T-helper 1 cell treated with Interleukin-12 subunit alpha and Interleukin-12 subunit beta and Interleukin-4 antibody, amounts not matched to agents 30 ng/mL and 1 ng/mL, for 36 hours (primary cell): ENCODE data around the gene MRPL24. TPM values are rescaled to one million over a fixed set of nuclear protein-coding genes. Genes with fewer than 3 reads are reported as not detected.

Experiments
- intact Hi-C: fragments of 100-400 bp; cut with micrococcal nuclease; formaldehyde crosslinking; loops from one replicate; pipeline ENCODE4 v1.15.1; 2024
- total RNA-seq: library from RNA; stranded (reverse); gene quantifications from 2 replicates; pipeline ENCODE4 v1.2.3, GENCODE V29; 2022

MRPL24 gene
- total RNA-seq, 1 donor from 2014 or later: 67.4 TPM

DNA sequence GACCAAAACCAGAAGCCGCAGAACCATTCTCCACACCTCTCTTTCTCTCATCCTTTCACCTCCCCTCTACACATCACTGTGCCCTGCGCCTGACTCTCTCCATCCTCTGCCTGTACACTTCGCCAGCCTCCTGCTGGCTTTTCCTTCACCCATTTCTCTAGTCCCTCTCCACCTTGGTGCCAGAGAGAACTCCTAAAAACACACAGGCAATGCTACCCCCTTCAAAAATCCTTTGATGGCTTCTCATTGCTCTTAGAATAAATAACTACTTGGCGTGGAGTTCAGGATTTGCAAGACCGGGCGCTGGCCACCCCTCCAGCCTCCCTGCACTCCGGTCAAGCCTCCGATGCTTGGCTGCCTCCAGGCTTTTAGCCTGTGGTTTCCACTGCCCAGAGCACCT is 44.1 kb downstream of the MRPL24 start:
- intact Hi-C loops: no loop called here

DNA sequence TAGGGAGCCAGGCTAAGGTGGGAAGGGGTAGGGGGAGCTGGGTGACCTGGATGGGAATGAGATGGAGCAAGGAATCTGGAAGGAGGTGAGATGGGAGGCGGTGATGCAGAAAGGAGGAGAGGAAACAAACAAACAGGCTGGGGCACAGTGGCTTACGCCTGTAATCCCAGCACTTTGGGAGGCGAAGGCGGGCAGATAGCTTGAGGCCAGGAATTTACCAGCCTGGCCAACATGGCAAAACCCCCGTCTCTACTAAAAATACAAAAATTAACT is 46.3 kb downstream of the MRPL24 start:
- intact Hi-C loops: no loop called here

DNA sequence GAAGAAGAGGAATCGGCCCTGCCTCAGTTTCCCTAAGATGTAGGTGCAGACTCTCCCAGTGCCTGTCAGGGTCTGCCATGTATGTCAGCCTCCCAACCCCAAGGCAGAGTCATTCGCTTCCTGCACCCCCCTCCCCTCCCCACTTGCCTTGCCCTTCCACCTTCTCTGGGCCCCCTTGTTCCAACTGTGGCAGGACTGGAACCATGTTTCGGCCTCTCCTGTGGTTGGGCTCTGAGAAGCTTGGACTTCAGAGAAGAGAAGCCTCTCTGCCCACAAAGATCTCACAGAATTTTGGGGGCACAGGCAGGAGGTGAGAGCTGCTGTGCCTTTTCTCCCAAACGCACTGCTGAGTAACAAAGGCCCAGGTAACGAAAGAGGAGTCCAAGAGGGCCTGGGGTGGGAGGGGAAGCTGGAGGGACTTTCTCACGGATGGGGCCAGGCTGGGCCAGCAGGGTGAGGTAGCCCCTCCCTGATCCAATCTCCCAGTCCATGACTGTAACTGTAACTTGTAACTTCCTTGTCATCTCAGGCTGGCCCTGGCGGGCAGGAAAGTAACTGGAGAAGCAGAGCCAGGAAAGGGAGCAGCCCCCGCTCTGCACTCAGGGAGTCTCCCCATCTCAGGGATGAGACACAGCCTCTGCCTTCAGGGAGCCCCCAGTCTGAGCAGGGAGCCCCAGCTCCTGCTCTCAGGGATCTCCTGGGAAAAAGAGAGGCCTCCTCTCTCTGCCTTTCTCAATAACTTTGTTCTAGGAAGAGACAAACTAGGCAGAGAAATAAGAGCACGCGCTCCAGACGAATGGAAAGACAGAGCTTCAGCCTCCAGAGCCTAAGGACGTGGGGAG is 46.8 kb downstream of the MRPL24 start:
- intact Hi-C loops: no loop called here

DNA sequence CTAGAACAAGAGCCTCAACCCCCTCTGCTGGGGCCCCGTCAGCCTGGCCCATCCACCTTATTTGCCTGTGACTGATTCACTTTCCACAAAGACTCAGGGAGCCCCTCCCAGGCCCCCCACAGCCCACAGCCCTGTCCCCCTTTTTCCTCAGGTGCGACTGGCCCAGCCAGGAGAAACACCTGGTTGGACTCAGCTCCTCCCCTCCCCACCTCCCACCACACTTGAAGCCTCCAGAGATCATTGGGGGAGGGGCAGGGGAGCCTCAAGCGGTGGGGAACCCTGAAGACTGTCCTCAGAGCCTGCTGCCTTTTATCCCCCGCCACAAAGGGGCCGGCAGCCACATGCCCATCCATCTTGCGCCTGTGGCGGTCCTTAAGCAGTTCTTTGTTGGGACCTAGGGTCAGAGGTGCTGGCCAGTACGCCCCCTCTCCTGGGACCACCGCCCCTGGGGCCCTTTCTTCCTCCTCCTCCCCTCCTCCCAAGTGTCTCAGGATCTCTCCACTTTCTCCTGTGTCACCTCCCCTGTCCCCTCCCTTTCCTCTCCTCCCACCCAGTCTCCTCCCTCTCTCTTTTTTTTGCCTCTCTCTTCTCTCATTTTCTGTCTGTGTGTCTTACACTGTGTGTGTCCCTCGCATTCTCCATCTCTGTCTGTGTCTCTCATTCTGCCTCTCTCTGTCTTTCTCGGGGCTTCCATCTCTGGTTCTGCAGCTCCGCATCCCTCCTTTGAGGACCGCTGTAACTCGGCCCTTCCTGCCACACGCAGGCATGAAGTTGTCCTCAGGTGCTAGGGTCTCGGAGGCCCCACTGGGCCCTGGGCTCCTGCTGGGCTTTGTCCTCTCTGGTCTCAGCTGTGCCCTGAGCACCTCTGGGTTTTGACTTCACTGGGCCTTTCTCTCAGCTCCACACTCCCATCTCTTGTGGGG is 47.7 kb downstream of the MRPL24 start:
- intact Hi-C loops: no loop called here

DNA sequence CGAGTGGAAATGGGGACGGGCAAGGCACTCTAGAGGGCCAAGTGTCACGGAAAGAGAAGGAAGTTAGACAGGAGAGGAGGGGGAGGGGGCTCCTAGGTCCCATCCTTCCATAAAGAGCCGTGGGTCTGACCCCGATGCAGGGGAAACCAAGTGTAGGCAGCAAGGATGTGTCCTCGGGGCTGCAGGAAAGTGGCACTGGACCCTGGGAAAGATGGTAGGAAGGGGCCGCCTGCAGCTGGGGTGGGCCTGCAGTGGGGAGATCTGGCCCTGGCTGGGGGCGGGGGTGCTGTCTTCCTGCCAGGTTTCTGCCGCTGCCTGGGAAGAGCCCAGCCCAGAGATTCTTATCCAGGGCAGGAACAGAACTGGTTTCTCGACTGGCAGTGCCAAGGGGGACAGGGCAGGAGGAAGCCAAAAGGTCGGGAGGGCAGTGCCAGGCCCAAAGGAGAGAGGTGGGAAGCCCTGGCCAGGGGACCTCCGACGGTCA is 48.4 kb downstream of the MRPL24 start:
- intact Hi-C loops: no loop called here

DNA sequence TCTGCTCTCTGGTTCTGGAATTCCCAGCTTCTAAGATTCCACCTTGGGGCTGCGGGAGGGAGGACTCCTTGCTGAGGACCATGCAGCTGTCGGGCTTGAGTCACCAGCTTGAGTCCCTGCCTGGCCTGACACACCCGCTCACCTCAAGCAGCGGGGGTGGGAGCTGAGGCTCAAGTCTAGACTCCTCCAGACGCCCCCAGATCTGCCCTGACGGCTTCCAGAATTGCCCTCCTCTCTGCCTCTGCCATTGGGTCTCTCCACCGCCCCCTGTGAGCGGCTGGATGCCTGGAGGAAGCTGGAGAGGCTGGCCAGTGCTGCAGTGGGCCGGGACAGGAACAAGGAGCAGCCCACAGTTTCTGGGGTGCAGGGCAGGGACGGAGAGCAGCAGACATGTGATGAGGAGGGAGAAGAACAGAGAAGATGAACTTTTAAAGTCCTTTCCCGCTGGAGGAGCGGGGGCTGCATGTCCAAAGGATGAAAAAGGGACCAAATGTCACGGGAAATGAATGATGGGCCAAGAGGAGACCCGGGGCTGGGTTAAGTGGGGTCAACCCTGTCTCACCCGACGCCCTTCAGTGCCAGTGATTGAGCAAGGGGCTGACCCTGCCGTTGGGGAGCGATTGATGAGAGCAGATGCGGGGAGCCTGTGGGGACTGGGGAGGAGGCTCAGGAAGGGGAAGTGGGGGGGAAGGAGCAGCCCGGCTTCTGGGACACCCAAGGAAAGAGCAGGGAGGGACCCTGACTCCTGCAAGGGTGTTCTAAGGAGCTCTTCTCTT is 49.0 kb downstream of the MRPL24 start:
- intact Hi-C loops: no loop called here

DNA sequence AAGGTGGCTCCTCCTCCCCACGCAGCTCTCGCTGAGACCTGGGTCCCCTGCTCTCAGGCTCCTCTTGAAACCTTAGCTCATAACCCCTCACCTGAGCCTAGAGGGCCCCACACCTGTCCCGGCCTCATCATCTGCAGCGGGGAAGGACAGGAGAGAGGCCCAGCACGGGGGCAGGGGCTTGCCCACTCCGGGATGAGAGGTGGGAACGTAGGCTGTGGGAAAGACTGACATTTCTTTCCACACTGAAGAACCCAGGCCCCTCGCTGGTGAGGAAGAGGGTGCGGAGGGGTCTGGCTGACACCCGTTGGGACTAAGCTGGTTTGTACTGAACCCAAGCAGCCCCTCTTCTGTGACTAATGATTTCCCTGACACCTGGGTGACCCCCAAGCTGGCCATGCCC is 49.7 kb downstream of the MRPL24 start:
- intact Hi-C loops: no loop called here

DNA sequence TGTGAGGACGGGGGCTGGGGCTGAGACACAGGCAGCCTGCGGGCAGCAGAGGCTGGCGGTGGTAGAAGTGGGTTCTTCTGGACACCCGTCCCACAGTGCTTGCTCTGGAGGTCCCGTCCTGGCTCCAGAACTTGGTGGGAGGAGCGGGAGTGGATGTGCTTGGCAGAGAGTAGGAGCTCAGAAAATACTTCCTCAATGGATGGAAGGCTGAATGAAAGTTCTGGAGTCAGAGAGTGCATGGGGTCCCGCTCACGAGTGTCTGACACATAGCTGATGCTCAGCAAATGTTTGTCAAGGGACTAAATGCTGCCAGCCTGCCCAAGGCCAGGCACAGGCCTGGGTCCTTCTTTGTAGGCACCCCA is 50.2 kb downstream of the MRPL24 start:
- intact Hi-C loops: no loop called here

DNA sequence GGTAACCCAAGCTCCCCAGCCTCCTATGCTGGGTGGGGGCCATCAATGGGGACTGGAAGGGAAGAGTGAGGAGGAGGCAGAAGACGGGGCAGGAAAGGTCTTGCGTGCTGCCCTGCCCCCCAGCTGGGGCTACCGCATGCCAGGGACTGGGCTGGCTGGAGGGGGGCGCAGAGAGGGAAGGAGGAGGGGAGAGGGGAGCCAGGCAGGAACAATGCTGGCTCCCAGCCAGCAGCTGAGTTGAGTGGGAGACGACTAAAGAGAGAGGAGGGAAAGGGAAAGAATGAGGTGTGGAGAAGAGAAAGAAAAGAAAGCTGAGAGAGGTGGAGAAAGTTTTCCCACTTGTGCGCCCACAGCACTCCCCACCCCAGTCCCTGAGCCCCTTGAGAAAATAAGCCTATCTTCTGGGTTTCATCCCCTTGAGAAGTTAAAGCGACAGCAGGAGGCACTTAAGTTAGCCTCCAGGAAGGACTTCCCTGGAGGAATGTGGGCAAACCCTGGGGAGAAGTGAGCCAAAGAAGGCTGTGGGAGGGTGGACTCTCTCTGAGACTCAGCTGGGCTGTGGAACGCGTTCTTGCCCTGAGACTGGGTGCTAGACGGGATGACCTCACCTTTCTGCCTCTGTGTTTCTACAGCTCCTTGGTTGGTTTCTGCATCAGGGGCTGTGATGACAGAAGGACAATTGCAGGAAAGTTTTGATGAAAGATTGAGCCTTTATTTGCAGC is 50.8 kb downstream of the MRPL24 start:
- intact Hi-C loops: loop anchor here (1.0 to 2.0 kb wide), 6 partner anchors 16 to 237 kb away; partner anchors contain the start of gene PRCC

DNA sequence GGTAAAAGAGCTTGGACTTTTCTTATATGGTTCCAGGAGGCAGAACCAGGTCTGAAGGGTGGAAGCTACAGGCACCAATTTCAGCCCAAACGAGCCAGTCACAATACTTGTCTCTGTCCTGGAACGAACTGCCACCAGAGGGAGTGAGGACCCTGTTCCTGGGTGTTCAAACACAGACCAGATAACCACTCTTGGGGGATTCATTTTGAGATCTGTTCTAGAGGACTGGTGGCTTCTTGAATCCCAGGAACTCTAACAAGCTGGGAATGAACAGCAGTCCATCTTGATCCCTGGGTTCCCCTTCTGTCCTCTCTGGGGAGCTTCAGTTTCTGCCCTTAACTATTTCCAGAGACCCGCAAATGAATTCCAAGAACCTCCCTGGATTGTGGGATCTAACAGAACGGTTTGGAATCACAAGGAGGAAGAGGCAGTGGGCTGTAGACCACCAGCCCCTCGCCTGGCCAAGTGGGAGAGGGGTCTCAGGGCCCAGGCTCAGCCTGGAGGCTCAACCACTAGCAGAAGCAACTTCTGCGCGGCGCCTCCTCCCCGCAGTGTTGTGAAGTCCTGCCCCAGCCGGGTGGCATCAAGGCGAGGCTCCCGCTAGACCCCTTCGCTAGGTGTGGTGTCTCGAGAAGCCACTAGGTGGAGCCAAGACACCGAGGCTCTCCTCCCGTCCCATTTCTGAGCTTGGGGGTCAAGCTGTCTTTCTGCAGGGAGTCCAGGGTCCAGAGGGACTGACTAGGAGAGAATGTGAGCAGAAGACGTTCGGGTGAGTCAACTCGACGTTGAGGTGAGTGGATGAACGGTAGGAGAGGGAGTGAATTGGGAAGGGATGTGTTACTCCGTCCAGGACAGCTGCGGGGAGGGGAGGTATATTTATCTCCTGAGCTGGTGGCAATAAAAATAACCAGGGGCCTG is 51.6 kb downstream of the MRPL24 start:
- intact Hi-C loops: loop anchor here (1.0 to 2.0 kb wide), 6 partner anchors 17 to 238 kb away; partner anchors contain the start of gene PRCC

Other genes starting within 250 kb of the MRPL24 start
- gene MEF2D, start 240.3 kb downstream of the MRPL24 start, total RNA-seq: 52.6 and 53.7 TPM in 2 replicates
- gene IQGAP3, start 168.5 kb downstream of the MRPL24 start, total RNA-seq: 9.6 and 11.6 TPM in 2 replicates
- gene TTC24, start 161.4 kb downstream of the MRPL24 start, total RNA-seq: 2.8 and 3.1 TPM in 2 replicates
- 58.2 and 61.7 TPM in 2 replicates for gene NAXE, start 149.3 kb downstream of the MRPL24 start, total RNA-seq
- gene GPATCH4, start 139.6 kb downstream of the MRPL24 start, total RNA-seq: 45.4 and 46.6 TPM in 2 replicates
- not detected in 2 replicates for gene HAPLN2, start 121.7 kb downstream of the MRPL24 start, total RNA-seq
- gene BCAN, start 99.0 kb downstream of the MRPL24 start, total RNA-seq: not detected in 2 replicates
- gene NES, start 63.7 kb downstream of the MRPL24 start, total RNA-seq: 0.07 and 0.12 TPM in 2 replicates
- gene CRABP2, start 35.5 kb downstream of the MRPL24 start, total RNA-seq: 1.7 and 1.8 TPM in 2 replicates
- 30.6 and 35.8 TPM in 2 replicates for gene METTL25B, start 12.6 kb downstream of the MRPL24 start, total RNA-seq
- gene ISG20L2, start 12.3 kb downstream of the MRPL24 start, total RNA-seq: 55.7 and 59.7 TPM in 2 replicates
- gene HDGF, start 10.6 kb upstream of the MRPL24 start, total RNA-seq: 248 and 260 TPM in 2 replicates
- 90.1 and 91.3 TPM in 2 replicates for gene PRCC, start 26.4 kb upstream of the MRPL24 start, total RNA-seq
- 234 and 243 TPM in 2 replicates for gene SH2D2A, start 75.8 kb upstream of the MRPL24 start, total RNA-seq
- 0.63 and 0.81 TPM in 2 replicates for gene INSRR, start 118.0 kb upstream of the MRPL24 start, total RNA-seq
- 13.5 and 13.8 TPM in 2 replicates for gene NTRK1, start 119.8 kb upstream of the MRPL24 start, total RNA-seq
- 0.12 and 0.29 TPM in 2 replicates for gene PEAR1, start 152.6 kb upstream of the MRPL24 start, total RNA-seq
- gene LRRC71, start 179.5 kb upstream of the MRPL24 start, total RNA-seq: not detected in 2 replicates